NCI-H2171 (cell line): Measurements from ENCODE around the gene NKIRAS1.
"Not testable (repeated sequence)": the region's sequence is repeated elsewhere in the genome, so short reads cannot be mapped to it uniquely, and the experiment has no call there.

Experiments
- DNase-seq: peaks from one replicate; lab custom pipeline; 2025; lab: John Stamatoyannopoulos, UW

NKIRAS1 gene

DNA sequence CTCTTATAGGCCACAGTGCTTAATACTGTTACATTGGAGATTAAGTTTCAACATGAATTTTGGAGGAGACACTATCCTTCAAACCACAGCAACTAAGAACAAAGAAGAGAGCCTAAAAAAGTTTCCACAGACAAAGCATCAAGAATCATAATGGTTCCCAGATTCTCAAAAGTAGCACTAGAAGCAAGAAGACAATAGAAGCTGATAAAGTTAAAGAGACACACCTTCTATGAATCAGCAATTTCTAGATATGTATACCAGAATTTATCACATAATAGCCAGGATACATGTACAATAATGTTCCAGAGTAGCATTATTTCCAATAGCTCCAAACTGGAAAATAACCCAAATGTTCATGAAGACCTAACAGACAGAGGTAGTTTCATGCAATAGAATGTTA is 12.2 kb downstream of the NKIRAS1 start:
- DNase-seq, result no peak

DNA sequence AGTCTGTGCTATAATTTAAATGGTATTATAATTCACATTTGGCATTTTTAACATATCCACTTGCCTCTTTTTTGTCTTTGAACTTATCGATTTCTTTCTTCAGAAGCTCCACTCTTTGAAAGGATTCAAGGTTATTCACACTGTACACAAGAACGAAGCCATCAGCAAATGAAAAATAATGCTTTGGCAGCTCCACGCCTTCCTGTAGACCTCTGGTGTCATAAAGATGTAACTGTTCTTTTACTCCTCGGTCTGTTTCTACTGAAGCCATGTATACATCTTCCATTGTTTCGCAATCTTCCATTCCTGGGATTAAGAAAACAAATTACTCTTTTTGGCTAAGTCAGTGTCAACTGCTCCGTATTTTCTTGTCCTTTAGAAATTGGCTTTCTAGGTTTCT is 16.0 kb downstream of the NKIRAS1 start:
- DNase-seq, result no peak

DNA sequence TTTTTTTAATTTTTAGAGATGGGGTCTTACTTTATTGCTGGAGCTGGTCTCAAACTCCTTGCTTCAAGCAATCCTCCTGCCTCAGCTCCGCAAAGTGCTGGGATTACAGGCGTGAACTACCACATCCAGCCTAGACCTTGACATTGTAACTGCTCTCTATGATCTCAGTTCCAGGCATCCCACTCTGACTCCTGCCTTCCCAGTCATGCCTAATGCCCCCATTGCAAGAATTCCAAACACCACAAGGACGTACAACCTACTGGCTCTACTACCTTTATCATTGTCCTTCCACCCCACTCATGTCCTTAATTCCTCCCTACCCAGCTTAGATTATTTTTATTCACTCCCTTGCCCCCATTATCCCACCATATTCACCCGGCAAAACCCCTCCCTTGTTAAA is 21.6 kb downstream of the NKIRAS1 start:
- no peak for DNase-seq

DNA sequence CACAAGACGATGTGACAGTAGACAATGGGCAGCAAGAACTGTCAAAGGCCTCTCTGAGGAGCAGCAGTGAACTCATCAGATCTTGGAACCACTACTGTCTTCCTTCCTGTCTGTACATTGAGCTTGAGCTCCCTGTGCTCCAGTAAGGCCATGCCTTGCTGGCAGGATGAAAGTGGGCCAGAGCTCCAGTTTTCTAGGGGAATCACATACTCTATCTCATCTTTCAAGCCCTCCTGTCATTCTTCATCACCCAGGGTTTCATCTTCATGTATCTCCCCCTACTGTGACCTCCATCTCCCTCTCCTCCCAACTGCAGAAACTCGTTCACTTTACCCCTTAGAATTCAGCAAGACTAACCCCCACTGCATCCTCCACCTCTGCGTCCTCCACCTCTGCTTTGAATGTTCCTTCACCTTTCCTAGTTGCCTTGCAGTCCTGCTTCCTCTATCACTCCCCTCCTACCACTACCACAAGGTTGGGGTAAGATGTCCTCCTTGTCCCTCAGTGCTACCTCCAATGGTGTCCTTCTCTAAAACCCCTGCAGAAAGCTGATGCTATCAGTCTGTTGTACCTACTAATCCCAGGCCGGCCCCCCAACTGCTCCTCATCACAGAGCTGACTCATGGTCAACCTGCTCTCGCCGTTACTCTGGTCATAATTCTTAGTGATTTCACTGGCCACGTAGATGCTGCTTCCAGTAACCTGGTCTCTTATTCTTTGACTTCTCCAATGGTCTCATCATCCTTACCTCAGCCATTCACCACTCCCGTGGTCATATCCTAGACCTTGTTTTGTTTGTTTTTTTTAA is 22.3 kb downstream of the NKIRAS1 start:
- DNase-seq, result no peak

DNA sequence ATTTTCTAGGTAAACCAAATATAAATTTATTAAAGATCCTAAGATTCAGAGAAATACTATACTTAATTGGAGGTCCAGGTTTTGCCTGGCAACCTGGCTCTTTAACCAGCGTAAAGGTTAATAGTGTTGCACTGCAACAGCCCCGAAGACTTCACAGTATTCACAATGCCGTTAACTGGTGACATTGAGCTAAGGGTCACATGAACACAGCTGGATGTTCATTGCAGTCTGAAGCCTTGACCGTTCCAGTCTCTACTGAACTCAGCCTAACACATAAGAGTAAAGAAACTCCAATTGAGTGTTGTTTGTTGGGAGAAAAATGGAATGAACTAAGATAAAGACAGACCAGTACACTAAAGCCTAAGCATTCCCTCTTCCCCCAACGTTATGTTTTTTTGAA is 26.8 kb downstream of the NKIRAS1 start:
- DNase-seq, result no peak

DNA sequence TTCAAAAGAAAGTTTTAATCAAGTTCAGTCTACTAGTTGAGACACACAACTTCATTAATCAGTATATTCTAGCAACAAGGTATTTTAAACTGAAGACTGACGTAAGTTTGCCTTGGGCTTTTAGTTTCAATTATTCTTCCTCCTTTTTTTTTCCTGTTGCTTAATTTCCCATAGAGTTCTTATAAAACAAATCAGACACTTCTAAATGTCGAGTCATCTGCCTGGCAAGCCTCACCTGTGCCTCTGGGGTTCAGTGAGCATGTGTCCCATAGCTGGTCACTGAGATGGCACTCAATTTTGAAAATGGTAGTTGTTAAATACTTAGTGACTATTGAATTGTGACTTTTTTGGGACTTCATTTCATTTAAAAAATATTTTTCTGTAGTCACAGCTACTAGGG is 27.4 kb downstream of the NKIRAS1 start:
- DNase-seq, result no peak

DNA sequence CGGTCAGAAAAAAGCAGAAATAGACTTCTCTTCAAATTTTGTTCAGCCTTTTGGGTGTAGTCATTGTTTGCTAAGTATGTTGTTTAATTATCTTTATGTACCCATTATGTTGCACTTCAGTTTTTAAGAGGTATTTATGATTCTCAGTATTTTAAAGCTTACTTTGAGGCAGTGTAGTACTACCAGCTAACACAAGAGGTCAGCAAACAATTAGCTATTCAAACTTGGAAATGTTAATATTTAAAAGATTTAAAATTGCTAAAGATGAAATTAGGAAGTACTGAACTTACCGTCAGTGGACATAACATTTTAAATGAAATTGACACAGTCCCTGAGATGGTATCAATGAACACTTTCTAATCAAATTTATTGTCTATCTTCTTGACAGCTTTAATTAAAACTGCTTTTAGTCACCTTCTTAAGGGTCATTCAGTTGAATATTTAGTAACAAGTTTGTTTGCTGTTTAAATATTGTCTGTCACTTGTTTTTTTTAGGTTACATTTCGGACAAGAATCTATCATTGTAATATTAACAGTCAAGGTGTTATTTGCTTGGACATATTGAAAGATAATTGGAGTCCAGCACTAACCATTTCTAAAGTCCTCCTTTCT is 28.1 kb downstream of the NKIRAS1 start:
- no peak for DNase-seq

DNA sequence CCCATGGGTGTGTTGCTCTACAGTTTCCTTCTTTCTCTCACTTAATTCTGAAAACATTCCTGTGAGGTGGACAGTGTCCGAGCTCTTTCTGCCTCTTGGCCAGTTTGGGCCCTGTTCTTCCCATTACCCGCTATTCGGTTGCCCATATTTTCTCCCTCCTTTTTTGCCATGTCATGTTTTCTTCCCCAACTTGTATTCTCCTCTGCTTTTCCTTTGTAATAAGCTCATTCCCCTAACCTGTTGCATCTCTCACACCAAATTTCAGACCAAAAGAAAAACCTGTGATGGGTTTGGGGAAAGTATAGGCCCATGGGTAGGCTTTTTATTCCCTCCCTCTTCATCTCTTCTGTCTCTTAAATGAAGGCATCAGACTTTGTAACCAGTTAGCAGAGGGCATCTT is 30.5 kb downstream of the NKIRAS1 start:
- DNase-seq, result no peak

DNA sequence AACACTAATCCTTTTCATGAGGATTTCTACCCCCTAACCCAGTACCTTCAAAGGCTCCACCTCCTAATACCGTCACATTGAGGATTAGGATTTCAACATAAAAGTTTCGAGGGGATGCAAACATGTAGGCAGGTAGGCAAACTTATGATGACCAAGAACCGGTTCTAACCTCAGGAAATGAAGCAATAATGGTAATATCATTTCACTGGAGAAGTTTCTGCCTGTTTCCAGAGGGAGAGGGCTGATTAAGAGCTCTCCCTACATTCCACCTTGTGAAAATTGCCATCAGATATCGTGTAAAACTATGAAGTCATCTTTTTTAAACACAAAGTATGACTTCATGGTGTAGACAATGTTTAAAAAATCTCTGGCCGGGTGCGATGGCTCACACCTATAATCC is 31.6 kb downstream of the NKIRAS1 start:
- no peak for DNase-seq

DNA sequence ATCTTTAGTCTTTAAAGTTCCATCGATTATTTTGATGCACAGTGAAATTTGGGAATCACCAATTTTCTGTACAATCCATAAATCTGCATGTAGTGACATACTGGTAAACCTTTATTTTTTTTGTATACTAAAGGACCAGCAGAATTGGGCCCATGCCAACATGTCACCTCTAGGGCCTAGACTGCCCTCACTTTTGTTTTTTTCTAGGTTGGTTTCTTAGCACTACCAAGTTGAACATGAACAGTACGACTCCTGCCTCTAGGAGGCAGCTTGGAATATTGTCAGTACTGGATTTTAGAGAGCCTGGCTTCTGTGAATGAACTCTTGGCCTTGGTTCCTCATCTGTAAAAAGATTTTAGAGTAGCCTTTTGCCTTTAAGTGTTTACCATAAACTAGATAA is 32.3 kb downstream of the NKIRAS1 start:
- DNase-seq, result no peak

DNA sequence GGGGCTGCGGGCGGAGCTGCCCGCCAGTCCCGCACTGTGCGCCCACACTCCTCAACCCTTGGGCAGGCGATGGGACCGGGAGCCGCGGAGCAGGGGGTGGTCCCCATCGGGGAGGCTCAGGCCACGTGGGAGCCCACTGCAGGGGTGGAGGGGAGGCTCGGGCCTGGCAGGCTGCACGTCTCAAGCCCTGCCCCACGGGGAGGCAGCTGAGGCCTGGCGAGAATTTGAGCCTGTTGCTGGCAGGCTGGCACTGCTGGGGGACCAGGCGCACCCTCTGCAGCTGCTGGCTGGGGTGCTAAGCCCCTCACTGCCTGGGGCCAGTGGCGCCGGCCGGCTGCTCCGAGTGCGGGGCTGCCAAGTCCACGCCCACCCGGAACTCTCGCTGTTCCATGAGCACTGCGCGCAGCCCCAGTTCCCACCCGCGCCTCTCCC is 34.3 kb downstream of the NKIRAS1 start:
- DNase-seq, result no peak

DNA sequence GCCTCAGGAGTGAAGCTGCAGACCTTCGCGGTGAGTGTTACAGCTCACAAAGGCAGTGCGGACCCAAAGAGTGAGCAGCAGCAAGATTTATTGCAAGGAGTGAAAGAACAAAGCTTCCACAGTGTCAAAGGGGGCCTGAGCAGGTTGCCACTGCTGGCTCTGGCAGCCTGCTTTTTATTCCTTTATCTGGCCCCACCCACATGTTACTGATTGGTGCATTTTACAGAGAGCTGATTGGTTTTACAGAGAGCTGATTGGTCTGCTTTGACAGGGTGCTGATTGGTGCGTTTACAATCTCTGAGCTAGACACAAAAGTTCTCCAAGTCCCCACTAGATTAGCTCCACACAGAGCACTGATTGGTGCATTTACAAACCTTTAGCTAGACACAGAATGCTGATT is 34.8 kb downstream of the NKIRAS1 start:
- DNase-seq, result not testable (repeated sequence)

DNA sequence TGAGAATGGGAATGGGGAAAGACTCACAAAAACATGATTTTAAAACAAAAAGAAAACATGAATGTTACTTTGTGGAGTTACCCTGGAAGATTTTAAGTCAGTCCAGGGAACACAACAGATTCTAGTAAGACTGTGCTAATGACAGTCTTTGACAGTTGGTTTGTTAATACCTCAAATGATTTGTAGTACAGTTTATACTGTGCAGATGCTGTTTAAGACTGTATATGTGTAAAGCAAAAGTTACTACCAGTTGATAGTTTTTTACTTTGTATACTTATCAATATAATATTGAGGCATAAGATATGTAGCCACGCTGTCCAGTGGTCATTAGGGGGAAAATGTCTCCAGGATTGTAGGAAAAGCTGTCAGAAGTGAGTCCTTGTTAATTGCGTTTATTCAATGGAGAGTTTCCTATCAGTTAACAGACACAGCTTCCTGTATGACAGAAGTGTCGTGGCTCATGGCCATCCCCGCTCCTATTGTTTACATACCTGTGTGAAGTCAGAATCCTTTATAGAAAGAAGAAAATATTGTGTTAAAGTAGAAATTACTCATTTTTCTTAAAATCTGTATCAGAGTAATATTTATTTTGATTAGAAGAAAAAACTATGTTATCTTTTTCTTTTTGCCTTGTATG is 36.0 kb downstream of the NKIRAS1 start:
- DNase-seq, result no peak

DNA sequence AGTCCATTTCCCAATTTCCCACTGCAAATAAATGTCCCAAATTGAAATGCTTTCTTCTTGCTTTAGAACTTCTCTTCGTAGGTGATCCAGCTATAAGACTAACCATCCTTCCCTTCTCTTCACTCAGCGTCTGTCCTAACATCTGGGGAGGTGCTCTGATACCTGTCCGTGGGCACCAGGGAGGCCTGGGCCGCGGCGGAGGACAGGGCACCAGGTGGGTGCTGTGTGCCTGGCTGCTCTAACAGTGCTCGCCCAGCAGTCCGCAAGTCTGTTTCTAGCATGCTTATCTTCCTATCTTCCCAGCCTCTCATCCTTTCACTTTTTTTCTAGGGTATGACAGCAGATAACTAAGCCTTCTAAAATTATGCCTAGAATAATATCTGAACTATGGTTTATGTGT is 37.3 kb downstream of the NKIRAS1 start:
- DNase-seq, result no peak

DNA sequence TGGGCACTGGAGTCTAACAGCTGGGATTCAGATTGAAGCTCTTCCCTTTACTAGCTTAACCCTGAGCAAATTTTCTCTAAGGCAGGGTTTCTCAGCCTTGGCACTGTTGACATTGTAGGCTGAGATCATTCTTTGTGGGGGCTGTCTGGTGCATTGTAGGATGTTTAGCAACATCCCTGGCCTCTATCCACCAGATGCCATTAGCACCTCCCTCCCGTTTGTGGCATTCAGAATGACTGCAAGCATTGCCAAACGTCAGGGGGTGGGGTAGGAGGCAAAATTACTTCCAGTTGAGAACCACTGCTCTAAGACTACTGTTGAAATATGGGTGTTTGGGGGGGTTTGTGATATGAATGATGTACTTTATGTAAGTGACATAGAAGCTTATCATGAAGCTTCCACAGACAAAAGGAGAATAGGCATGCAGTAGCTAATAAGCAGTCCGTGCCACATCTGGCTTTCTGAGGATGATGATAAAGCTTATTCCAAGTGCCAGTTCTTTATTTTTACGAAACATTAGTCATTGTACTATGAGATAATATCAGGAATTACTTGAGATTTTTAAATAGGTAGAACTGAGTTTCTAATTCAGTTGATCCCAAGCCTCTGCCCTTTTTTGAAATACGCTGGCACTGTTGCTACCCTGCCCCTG is 39.3 kb downstream of the NKIRAS1 start:
- no peak for DNase-seq

DNA sequence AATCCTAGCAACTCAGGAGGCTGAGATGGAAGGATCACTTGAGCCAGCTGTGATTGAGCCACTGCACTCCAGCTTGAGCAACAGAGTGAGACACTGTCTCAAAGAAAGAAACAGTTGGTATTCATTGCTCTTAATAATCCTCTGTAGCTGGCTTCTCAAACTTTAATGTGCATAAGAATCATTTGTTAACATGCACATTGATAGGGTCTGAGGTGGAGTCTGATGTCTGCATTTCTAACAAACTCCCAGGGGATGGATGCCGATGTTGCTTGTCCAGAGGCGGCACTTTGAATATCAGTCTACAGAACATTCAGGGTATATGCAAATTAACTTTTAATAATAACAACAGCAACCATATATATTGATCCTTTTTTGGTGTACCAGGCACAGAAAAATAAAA is 39.9 kb downstream of the NKIRAS1 start:
- DNase-seq, result no peak

DNA sequence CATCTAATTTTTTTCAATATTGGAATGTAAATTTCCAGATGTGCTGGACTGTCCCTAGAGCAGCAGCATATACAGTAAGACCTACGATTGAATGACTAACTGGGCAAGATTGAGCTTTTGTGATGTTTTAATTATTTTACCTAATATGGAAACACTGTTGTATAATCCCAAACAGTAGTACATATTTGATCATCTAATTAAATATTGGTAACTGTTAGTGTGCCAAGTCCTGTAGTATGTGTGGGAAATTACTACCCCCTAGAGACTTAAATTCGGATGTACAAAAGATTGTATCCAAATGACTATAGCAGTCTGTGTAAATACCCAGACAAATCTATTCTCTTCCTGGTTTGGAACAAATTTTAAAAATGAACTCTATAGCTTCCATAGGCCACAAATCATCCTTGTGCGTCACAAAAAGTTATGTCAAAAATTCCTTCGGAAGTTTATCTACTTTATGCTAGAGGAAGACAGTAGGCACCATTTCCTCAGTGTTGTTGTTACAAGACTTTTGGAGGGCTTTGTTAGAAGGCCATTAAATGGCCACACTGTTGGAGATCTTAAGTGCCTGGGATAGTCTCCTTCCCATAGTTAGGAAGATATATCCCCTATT is 41.6 kb downstream of the NKIRAS1 start:
- no peak for DNase-seq

DNA sequence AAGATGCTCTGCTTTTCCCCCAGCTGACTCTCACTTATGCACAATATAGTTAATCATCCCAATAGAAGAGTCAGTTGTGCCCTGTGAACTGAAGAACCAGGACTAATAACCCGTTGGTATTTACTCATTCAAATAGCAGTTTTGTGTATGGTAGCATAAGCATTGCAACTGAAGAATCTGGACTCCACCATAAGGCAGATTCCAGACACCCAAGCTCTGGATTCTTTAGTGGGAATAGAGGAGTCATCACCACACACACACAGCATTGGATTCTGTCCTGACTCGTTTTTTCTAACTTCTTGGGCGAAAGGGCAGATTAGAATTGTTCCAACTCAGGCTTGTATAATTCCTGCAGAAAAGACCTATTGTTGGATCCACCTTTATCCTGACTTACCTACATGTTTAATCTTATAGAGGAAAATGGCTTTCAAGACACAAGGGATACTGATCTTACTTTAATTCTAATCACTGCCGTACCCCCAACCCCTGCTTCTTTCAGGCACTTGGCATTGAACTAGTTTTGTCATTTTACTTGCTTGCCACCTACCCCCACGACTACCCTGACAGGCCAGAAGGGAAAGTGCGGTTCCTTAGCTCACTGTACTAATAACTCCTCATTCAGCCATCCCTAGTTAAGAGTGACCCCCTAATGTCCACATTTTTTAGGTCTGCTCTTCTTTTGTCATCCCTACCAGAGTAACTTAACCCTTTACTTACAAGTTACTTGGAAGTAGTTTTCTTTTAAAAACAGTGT is 42.3 kb downstream of the NKIRAS1 start:
- no peak for DNase-seq

DNA sequence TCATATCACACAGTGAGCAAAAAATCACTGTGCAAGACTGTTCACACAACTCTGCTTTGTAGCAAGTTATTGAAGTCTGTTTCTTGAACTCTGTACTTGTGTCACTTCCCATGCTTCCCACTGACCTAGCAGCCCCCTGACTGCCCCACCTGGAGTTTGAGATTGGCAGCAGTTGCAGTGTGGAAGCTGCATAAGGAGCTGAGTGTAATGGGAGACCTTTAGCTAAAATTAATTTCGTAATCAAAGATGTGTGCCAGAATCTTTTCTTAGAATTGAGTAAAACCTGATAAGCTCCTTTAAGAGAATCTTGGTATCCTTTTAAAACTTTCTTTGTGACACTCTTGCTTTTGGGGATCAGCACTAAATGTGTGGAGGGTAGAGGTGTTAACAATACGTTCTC is 42.8 kb downstream of the NKIRAS1 start:
- DNase-seq, result no peak

DNA sequence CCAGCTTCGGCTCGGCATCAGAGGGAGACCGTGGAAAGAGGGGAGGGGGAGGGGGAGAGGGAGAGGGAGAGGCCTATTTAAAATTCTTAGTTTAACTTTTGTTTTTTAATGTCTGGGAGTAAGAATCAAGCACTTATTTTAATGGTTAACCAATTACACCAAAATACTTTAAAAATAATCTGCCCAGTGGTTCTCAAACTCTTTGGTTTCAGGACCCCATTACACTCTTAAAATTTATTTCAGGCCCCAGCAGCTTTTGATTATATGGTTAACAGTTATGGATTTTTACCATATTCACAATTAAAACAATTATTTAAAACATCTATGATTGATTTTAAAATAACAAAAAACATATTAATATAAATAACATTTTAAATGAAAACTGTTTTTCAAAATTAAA is 44.5 kb downstream of the NKIRAS1 start:
- no peak for DNase-seq

DNA sequence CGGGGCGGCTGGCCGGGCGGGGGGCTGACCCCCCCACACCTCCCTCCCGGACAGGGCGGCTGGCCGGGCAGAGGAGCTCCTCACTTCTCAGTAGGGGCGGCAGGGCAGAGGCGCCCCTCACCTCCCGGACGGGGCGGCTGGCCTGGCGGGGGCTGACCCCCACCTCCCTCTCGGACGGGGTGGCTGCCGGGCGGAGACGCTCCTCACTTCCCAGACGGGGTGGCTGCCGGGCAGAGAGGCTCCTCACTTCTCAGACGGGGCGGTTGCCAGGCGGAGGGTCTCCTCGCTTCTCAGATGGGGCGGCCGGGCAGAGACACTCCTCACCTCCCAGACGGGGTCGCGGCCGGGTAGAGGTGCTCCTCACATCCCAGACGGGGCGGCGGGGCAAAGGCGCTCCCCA is 45.4 kb downstream of the NKIRAS1 start:
- DNase-seq, result not testable (repeated sequence)

DNA sequence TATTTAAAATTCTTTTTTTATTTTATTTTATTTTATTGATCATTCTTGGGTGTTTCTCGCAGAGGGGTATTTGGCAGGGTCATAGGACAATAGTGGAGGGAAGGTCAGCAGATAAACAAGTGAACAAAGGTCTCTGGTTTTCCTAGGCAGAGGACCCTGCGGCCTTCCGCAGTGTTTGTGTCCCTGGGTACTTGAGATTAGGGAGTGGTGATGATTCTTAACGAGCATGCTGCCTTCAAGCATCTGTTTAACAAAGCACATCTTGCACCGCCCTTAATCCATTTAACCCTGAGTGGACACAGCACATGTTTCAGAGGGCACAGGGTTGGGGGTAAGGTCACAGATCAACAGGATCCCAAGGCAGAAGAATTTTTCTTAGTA is 46.1 kb downstream of the NKIRAS1 start:
- not testable (repeated sequence) for DNase-seq
